T-helper 17 cell (primary cell): ENCODE measurements around the gene ZRSR2. TPM values are rescaled to one million over a fixed set of nuclear protein-coding genes. Genes with fewer than 3 reads are reported as not detected.
A peak's percentile ranks its signal among the peaks of the same experiment; 100 is the strongest.

ENCODE experiments used
- ATAC-seq: fragments of 150-1000 bp; cut with Tn5 transposase; 2 replicates; pipeline ENCODE4 v1.10.0; 2021; ENCODE audit warnings: mild to moderate bottlenecking, moderate library complexity
- DNase-seq, 3 donors: peaks; one replicate each; pipeline versions ENCODE4 v3.0.0 to v3.0.0-alpha.2; 2020 to 2021
- H3K9me3 ChIP-seq: one replicate; pipeline ENCODE4 v1.7.0; 2013; ENCODE audit warnings: low read length, mild to moderate bottlenecking; ENCODE audit not compliant: control insufficient read depth, poor library complexity, severe bottlenecking
- H3K27ac Mint-ChIP-seq: one replicate; pipeline ENCODE4 v1.8.0; 2022; ENCODE audit warnings: mild to moderate bottlenecking, moderate library complexity, mixed read lengths
- H3K27me3 Mint-ChIP-seq: one replicate; pipeline ENCODE4 v1.8.0; 2022; ENCODE audit warnings: mixed read lengths
- H3K36me3 Mint-ChIP-seq: one replicate; pipeline ENCODE4 v1.8.0; 2022; ENCODE audit warnings: low read depth, mixed read lengths
- H3K4me1 Mint-ChIP-seq: one replicate; pipeline ENCODE4 v1.8.0; 2022; ENCODE audit warnings: mild to moderate bottlenecking, mixed read lengths
- H3K4me3 Mint-ChIP-seq: one replicate; pipeline ENCODE4 v1.8.0; 2022; ENCODE audit warnings: mild to moderate bottlenecking, moderate library complexity, mixed read lengths
- total RNA-seq, 4 donors: library from RNA in 2 of 4; stranded (reverse) in 2 of 4; gene quantifications; one replicate each; pipeline ENCODE4 v1.2.3 and lab custom pipeline; 2022 to 2026

The ZRSR2 gene
- total RNA-seq, 2 donors from 2014 or later = 18.5 to 19.6 TPM

- Mint-ChIP-seq H3K27me3 (no peaks in the 10 kb centered on the region), H3K27ac (peak overlapping the region; percentile 67), H3K36me3 (no peaks in the 10 kb centered on the region), H3K4me1 (peaks cover 21% of the 10 kb centered on the region), H3K4me3 (no peak overlapping the region)
- ATAC-seq (peak; percentile 61), DNase-seq (no peak)
- H3K9me3 ChIP-seq = no peaks in the 10 kb centered on the region
These were observed 28.6 kb upstream of the ZRSR2 start for GRCh38 chrX:15761564-15762191.

DNA sequence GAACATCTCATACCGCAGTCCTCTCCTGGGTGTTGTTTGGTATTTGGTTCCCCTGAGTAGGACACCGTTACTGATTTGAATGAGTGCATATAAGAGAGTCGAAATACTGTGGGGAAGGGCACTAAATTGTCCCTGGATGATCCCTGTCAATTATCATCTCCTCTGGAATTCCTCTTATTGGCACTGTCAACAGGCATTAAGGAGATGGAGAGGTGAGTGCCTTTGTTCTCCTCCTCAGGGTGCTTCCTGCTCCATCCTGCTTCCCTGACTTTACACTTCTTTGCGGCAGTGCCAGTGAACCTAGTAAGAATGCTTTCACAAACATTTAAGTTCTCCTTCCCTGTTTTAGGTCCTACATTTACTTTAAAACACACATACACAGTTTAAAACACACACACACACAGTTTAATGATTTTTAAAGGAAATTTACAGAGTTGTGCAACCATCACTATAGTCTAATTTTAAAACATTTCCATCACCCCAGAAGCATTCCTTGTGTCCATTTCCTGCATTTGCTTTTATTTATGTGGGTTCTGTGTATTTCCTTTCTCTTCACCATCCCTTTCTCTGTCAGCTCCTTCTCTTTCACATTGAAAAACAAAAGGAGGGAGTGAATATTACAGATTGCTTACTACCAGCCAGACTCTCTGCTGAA lies 20.9 kb upstream of the ZRSR2 start:
- no peak for DNase-seq
- no peaks in the 10 kb centered on the region for H3K27me3 Mint-ChIP-seq
- ATAC-seq = no peak
- no peaks in the 10 kb centered on the region for H3K9me3 ChIP-seq
- H3K36me3 Mint-ChIP-seq = no peaks in the 10 kb centered on the region
- peaks cover 10% of the 10 kb centered on the region for H3K4me1 Mint-ChIP-seq
- no peak overlapping the region for H3K4me3 Mint-ChIP-seq
- H3K27ac Mint-ChIP-seq = peak overlapping the region; percentile 45

- DNase-seq (no peak), ATAC-seq (peak; percentile 45)
- H3K27me3 Mint-ChIP-seq = no peaks in the 10 kb centered on the region
- peaks cover 4% of the 10 kb centered on the region for H3K36me3 Mint-ChIP-seq
- H3K9me3 ChIP-seq = no peaks in the 10 kb centered on the region
- H3K27ac Mint-ChIP-seq = peak overlapping the region; percentile 95
- H3K4me3 Mint-ChIP-seq = peak overlapping the region; percentile 89
- peaks cover 4% of the 10 kb centered on the region for H3K4me1 Mint-ChIP-seq
These were observed 8.2 kb upstream of the ZRSR2 start for GRCh38 chrX:15781961-15782699.

GRCh38 chrX:15785176-15785750 lies 5.0 kb upstream of the ZRSR2 start:
- Mint-ChIP-seq H3K4me3 (no peak overlapping the region), H3K4me1 (peaks cover 8% of the 10 kb centered on the region)
- no peaks in the 10 kb centered on the region for H3K9me3 ChIP-seq

GRCh38 chrX:15786915-15787314 lies 3.4 kb upstream of the ZRSR2 start:
- peaks cover 8% of the 10 kb centered on the region for H3K4me1 Mint-ChIP-seq
- H3K9me3 ChIP-seq = no peaks in the 10 kb centered on the region
- no peak overlapping the region for H3K4me3 Mint-ChIP-seq
- no peak for ATAC-seq
- no peak overlapping the region for H3K27ac Mint-ChIP-seq
- H3K36me3 Mint-ChIP-seq = peaks cover 4% of the 10 kb centered on the region
- DNase-seq = no peak
- H3K27me3 Mint-ChIP-seq = no peaks in the 10 kb centered on the region

More at GRCh38 chrX:15785176-15785750, 5.0 kb upstream of the ZRSR2 start:
- Mint-ChIP-seq H3K27ac (no peak overlapping the region), H3K36me3 (peaks cover 4% of the 10 kb centered on the region), H3K27me3 (no peaks in the 10 kb centered on the region)
- no peak for DNase-seq
- ATAC-seq = no peak

DNA sequence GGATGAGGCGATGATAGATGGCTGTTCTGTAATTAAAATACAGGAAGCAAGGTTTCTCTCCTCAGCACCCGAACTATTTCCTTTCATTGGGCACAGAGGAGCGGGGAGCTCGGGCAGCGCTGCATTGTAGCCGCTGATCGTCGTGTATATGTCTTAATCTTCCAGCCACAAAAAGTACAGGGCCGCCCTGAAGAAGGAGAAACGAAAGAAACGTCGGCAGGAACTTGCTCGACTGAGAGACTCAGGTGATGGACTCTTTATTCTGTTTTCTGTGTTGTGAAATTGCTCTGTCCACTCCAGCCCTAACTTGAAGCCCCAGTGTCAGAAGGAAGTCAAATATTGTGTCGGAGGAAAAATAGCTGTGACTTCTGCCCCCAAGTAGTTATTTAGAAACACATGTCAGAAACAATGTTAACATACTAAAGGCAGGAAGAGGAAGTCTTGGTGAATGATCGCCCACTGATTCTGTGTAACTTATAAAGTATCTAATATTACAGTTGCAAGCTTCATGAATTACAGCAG lies 546 bp downstream of the ZRSR2 start:
- ATAC-seq (no peak), DNase-seq (no peak)
- H3K4me1 Mint-ChIP-seq = peaks cover 18% of the 10 kb centered on the region
- no peak overlapping the region for H3K27ac Mint-ChIP-seq
- no peak overlapping the region for H3K4me3 Mint-ChIP-seq
- H3K9me3 ChIP-seq = no peaks in the 10 kb centered on the region
- H3K27me3 Mint-ChIP-seq = no peaks in the 10 kb centered on the region
- no peaks in the 10 kb centered on the region for H3K36me3 Mint-ChIP-seq

DNA sequence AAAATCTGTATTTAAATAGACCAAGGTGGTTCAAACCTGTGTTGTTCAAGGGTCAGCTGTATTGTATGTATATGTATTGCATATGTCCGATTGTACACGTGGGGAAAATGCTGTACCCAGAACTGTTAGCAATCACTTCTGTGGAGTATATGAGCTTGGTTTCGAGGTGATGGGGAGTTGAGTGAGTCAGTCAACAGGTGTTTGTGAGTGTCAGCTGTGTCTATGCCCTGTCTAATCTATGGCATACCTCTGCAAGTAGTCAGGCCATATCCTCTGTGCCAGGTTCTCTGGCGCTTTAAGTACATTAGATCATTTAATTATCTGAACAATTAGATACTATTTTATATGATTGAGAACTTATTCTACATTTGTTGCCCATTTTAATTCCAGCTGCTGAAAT lies 7.4 kb downstream of the ZRSR2 start:
- DNase-seq = no peak
- Mint-ChIP-seq H3K27me3 (no peaks in the 10 kb centered on the region), H3K36me3 (no peaks in the 10 kb centered on the region), H3K27ac (no peak overlapping the region), H3K4me3 (no peak overlapping the region), H3K4me1 (peaks cover 16% of the 10 kb centered on the region)
- H3K9me3 ChIP-seq = no peaks in the 10 kb centered on the region
- ATAC-seq = no peak

- no peaks in the 10 kb centered on the region for H3K9me3 ChIP-seq
- H3K27me3 Mint-ChIP-seq = no peaks in the 10 kb centered on the region
- DNase-seq (no peak), ATAC-seq (no peak)
- no peak overlapping the region for H3K4me3 Mint-ChIP-seq
- no peak overlapping the region for H3K27ac Mint-ChIP-seq
- no peaks in the 10 kb centered on the region for H3K36me3 Mint-ChIP-seq
- H3K4me1 Mint-ChIP-seq = peaks cover 2% of the 10 kb centered on the region
These were observed 14.3 kb downstream of the ZRSR2 start for GRCh38 chrX:15804563-15804962.

- no peak for DNase-seq
- Mint-ChIP-seq H3K4me1 (peaks cover 4% of the 10 kb centered on the region), H3K27me3 (no peaks in the 10 kb centered on the region), H3K4me3 (no peak overlapping the region), H3K36me3 (no peaks in the 10 kb centered on the region), H3K27ac (no peak overlapping the region)
- ATAC-seq = no peak
- no peaks in the 10 kb centered on the region for H3K9me3 ChIP-seq
These were observed 18.0 kb downstream of the ZRSR2 start for GRCh38 chrX:15808254-15808653.

DNA sequence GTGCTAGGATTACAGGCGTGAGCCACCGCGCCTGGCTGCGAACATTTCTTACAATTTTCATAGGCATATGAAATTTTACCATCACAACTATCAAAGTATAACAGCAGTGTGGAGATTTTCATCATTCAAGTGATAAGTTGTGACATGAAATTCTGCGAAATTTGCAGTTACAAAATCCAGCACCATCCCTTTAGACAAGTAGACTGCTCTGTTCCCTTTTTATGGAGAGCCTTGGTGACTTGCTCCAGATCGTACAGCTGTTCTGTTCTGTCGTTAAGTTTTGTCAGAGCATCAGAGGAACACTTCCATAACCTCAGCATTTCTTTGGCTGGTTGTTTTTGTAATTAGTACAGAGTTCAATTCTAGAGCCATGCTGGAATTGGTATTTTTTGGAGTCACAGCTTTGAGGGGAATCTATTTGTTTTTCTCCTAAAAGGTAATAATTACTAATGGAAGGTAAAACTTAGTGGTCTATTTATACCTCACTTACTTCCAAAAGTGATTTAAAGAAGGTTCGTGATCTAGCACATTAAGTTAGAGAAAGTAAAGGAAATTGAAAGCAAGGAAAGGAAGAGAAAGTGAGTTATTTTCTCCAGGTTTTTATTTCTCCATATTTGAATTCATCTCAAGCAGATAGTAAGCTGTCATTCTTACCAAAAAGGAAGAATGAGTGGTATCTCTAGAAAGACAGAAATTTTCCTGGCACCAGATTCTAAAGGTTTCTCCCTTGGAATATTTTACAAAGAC lies 22.1 kb downstream of the ZRSR2 start:
- peaks cover 20% of the 10 kb centered on the region for H3K4me1 Mint-ChIP-seq
- H3K4me3 Mint-ChIP-seq = no peak overlapping the region
- H3K27ac Mint-ChIP-seq = no peak overlapping the region
- H3K36me3 Mint-ChIP-seq = no peaks in the 10 kb centered on the region
- DNase-seq (no peak), ATAC-seq (no peak)
- H3K9me3 ChIP-seq = no peaks in the 10 kb centered on the region
- H3K27me3 Mint-ChIP-seq = no peaks in the 10 kb centered on the region

GRCh38 chrX:15813416-15813815 lies 23.1 kb downstream of the ZRSR2 start:
- peaks cover 2% of the 10 kb centered on the region for H3K36me3 Mint-ChIP-seq
- no peaks in the 10 kb centered on the region for H3K9me3 ChIP-seq
- ATAC-seq (no peak), DNase-seq (no peak)
- no peaks in the 10 kb centered on the region for H3K27me3 Mint-ChIP-seq
- H3K4me3 Mint-ChIP-seq = no peak overlapping the region
- H3K4me1 Mint-ChIP-seq = peaks cover 23% of the 10 kb centered on the region
- peak overlapping the region; percentile 2 for H3K27ac Mint-ChIP-seq

GRCh38 chrX:15814771-15815365 lies 24.6 kb downstream of the ZRSR2 start:
- no peak for ATAC-seq
- no peak overlapping the region for H3K27ac Mint-ChIP-seq

More at GRCh38 chrX:15814771-15815365, 24.6 kb downstream of the ZRSR2 start:
- Mint-ChIP-seq H3K27me3 (no peaks in the 10 kb centered on the region), H3K4me1 (peaks cover 23% of the 10 kb centered on the region), H3K36me3 (peaks cover 2% of the 10 kb centered on the region), H3K4me3 (no peak overlapping the region)
- H3K9me3 ChIP-seq = no peaks in the 10 kb centered on the region
- no peak for DNase-seq
